Left ventricle myocardium inferior (tissue), 1 donor: ENCODE results near the gene FHAD1. TPM values are rescaled to one million over a fixed set of nuclear protein-coding genes. Genes with fewer than 3 reads are reported as not detected.

Experiments used
- DNase-seq: peaks from one replicate; pipeline ENCODE4 v3.0.0-alpha.2; 2020
- H3K27ac ChIP-seq: fragments of 200-600 bp; replicated peaks from 2 replicates; pipeline ENCODE4 v1.8.0; 2021
- H3K27me3 ChIP-seq: fragments of 200-600 bp; 2 replicates; pipeline ENCODE4 v1.8.0; 2021; ENCODE audit warnings: low read depth
- H3K36me3 ChIP-seq: fragments of 200-600 bp; 2 replicates; pipeline ENCODE4 v1.8.0; 2021
- H3K4me1 ChIP-seq: fragments of 200-600 bp; 2 replicates; pipeline ENCODE4 v1.8.0; 2021
- H3K4me3 ChIP-seq: fragments of 200-600 bp; 2 replicates; pipeline ENCODE4 v1.8.0; 2021; ENCODE audit warnings: mild to moderate bottlenecking, moderate library complexity
- H3K9me3 ChIP-seq: fragments of 200-600 bp; replicated peaks from 2 replicates; pipeline ENCODE4 v1.8.0; 2021
- CTCF ChIP-seq: fragments of 200-600 bp; IDR thresholded peaks from 2 replicates; pipeline ENCODE4 v1.8.0; 2021; ENCODE audit warnings: antibody characterized with exemption, mild to moderate bottlenecking, borderline replicate concordance
- intact Hi-C: fragments of 100-400 bp; cut with micrococcal nuclease; formaldehyde crosslinking; loops from one replicate; pipeline ENCODE4 v1.11.0; 2022
- total RNA-seq: library from RNA; stranded (reverse); fragmentation: NEBNext Ultra II Directional; extraction: Animal tissue kit (Norgen Biotek cat#: 25700); gene quantifications from one replicate; pipeline ENCODE4 v1.2.1, GENCODE V29; 2021
- donor health status: DM: no; HTN: yes; CAD: no; lungs with severe emphysema.

The FHAD1 gene
- total RNA-seq, 1 donor from 2014 or later = not detected

- Histone ChIP-seq H3K9me3 (no peaks in the 10 kb centered on the region), H3K4me1 (no peaks in the 10 kb centered on the region), H3K36me3 (no peaks in the 10 kb centered on the region), H3K27ac (no peak overlapping the region), H3K4me3 (no peak overlapping the region), H3K27me3 (no peaks in the 10 kb centered on the region)
- no peak for TF ChIP-seq CTCF
- DNase-seq = no peak
- intact Hi-C loops = no loop called here
Observed at GRCh38 chr1:15355968-15356625, 109.1 kb downstream of the FHAD1 start.

- DNase-seq = no peak
- no peaks in the 10 kb centered on the region for H3K36me3 ChIP-seq
- H3K4me3 ChIP-seq = no peak overlapping the region
- no peaks in the 10 kb centered on the region for H3K9me3 ChIP-seq
- no peak for TF ChIP-seq CTCF
- H3K27ac ChIP-seq = no peak overlapping the region
- no peaks in the 10 kb centered on the region for H3K27me3 ChIP-seq
- no peaks in the 10 kb centered on the region for H3K4me1 ChIP-seq
- intact Hi-C loops = no loop called here
Observed at GRCh38 chr1:15357612-15358207, 110.7 kb downstream of the FHAD1 start.

- no peak for TF ChIP-seq CTCF
- intact Hi-C loops = no loop called here
- Histone ChIP-seq H3K27me3 (no peaks in the 10 kb centered on the region), H3K4me1 (no peaks in the 10 kb centered on the region), H3K27ac (no peak overlapping the region), H3K36me3 (no peaks in the 10 kb centered on the region), H3K9me3 (no peaks in the 10 kb centered on the region), H3K4me3 (no peak overlapping the region)
- no peak for DNase-seq
Observed at GRCh38 chr1:15358565-15359133, 111.6 kb downstream of the FHAD1 start.

GRCh38 chr1:15360700-15361099, 113.7 kb downstream of the FHAD1 start:
- Histone ChIP-seq H3K27me3 (no peaks in the 10 kb centered on the region), H3K9me3 (no peaks in the 10 kb centered on the region), H3K27ac (no peak overlapping the region), H3K4me3 (no peak overlapping the region), H3K4me1 (no peaks in the 10 kb centered on the region), H3K36me3 (no peaks in the 10 kb centered on the region)
- intact Hi-C loops = no loop called here
- TF ChIP-seq CTCF = no peak
- no peak for DNase-seq

- Histone ChIP-seq H3K9me3 (no peaks in the 10 kb centered on the region), H3K4me3 (no peak overlapping the region), H3K36me3 (no peaks in the 10 kb centered on the region), H3K27ac (no peak overlapping the region), H3K4me1 (no peaks in the 10 kb centered on the region), H3K27me3 (no peaks in the 10 kb centered on the region)
- no peak for TF ChIP-seq CTCF
- no peak for DNase-seq
- intact Hi-C loops = no loop called here
Observed at GRCh38 chr1:15362096-15362736, 115.2 kb downstream of the FHAD1 start.
